OCI-LY3 (cell line): ENCODE results near the gene HORMAD1.

Experiments
- H2AFZ ChIP-seq: fragments of 200-600, 300-600 bp; shearing (Covaris generic); 2 replicates; pipeline ENCODE4 v1.6.0; 2014; ENCODE audit warnings: antibody characterized with exemption, low read depth, low read length
- H3K27ac ChIP-seq: fragments of 200-600, 300-600 bp; sonication (generic); 2 replicates; pipeline ENCODE4 v1.5.1; 2014; ENCODE audit warnings: mild to moderate bottlenecking, low read length, moderate library complexity, mixed read lengths
- H3K27me3 ChIP-seq: fragments of 200-600, 300-600 bp; sonication (generic); 2 replicates; pipeline ENCODE4 v1.6.1; 2014; ENCODE audit warnings: low read depth, low read length, mixed read lengths
- H3K36me3 ChIP-seq: fragments of 200-600, 300-600 bp; sonication (generic); replicated peaks from 2 replicates; pipeline ENCODE3; 2014; ENCODE audit warnings: low read depth, low read length, mixed read lengths
- H3K4me1 ChIP-seq: fragments of 300-600, 200-600 bp; sonication (generic); 2 replicates; pipeline ENCODE4 v1.6.1; 2014; ENCODE audit warnings: low read length, mixed read lengths
- H3K4me2 ChIP-seq: fragments of 200-600, 300-600 bp; sonication (generic); 2 replicates; pipeline ENCODE4 v1.6.1; 2014; ENCODE audit warnings: low read length, mixed read lengths
- H3K4me3 ChIP-seq: fragments of 300-600, 200-600 bp; sonication (generic); 2 replicates; pipeline ENCODE4 v1.5.1; 2014; ENCODE audit warnings: antibody characterized with exemption, mild to moderate bottlenecking, low read length, moderate library complexity
- H3K79me2 ChIP-seq: fragments of 300-600, 200-600 bp; shearing (Covaris generic); 2 replicates; pipeline ENCODE4 v1.6.1; 2014; ENCODE audit warnings: mild to moderate bottlenecking, low read length, mixed read lengths
- H3K9ac ChIP-seq: fragments of 300-600, 200-600 bp; shearing (Covaris generic); 2 replicates; pipeline ENCODE4 v1.6.0; 2014; ENCODE audit warnings: mild to moderate bottlenecking, low read length, moderate library complexity
- H3K9me3 ChIP-seq: fragments of 200-600, 300-600 bp; shearing (Covaris generic); 2 replicates; pipeline ENCODE4 v1.6.1; 2014; ENCODE audit warnings: low read length, mixed read lengths; ENCODE audit not compliant: insufficient read depth
- H4K20me1 ChIP-seq: fragments of 200-600, 300-600 bp; sonication (generic); 2 replicates; pipeline ENCODE4 v1.6.1; 2016; ENCODE audit warnings: low read length, mixed read lengths; ENCODE audit not compliant: insufficient read depth
- EZH2phosphoT487 ChIP-seq: fragments of 200-600 bp; shearing (Covaris generic); IDR thresholded peaks from 2 replicates; pipeline ENCODE4 v1.6.1; 2018; ENCODE audit warnings: antibody characterized with exemption, mixed run types, low read depth
- TF ChIP-seq, protein P1 (sequence below): fragments of 200-600, 300-600 bp; sonication (generic); IDR thresholded peaks from 2 replicates; pipeline ENCODE4 v1.5.1; 2014; ENCODE audit warnings: antibody characterized with exemption, low read length, low read depth

HORMAD1 gene

DNA sequence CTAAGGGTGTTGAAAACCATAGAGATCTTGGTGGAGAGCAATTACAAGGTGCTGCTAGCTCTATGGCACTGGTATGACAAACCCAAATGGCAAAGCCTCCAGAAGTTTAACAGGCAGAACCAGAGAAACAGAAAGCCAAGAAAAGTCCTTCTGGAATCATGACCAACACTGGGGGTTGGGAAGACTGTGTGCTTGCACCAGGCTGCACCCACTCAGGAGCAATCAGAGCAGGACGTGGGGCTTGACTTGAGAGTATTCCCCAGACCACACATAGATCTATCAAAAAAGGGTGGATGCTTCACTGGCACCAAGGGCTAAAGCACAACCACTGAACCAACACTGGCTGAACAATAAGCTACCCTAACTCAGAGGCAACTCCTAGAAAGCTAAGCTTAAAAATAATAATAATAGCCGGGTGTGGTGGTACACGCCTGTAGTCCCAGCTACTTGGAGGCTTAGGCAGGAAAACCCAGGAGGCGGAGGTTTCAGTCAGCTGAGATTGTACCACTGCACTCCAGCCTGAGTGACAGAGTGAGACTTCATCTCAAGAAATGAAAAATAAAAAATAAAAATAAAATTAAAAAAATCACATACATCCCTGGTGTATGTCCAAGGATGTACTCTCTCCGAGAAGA lies 71.1 kb downstream of the HORMAD1 start:
- Histone ChIP-seq H3K27me3 (no peaks in the 10 kb centered on the region), H3K9ac (no peak overlapping the region), H3K27ac (no peak overlapping the region), H3K4me2 (no peak overlapping the region), H3K4me1 (no peaks in the 10 kb centered on the region), H3K36me3 (peaks cover 13% of the 10 kb centered on the region), H4K20me1 (no peaks in the 10 kb centered on the region), H3K9me3 (no peaks in the 10 kb centered on the region), H2AFZ (no peak overlapping the region), H3K4me3 (no peak overlapping the region), H3K79me2 (no peaks in the 10 kb centered on the region)
- no peak for TF ChIP-seq EZH2phosphoT487
- TF ChIP-seq, protein P1, sequence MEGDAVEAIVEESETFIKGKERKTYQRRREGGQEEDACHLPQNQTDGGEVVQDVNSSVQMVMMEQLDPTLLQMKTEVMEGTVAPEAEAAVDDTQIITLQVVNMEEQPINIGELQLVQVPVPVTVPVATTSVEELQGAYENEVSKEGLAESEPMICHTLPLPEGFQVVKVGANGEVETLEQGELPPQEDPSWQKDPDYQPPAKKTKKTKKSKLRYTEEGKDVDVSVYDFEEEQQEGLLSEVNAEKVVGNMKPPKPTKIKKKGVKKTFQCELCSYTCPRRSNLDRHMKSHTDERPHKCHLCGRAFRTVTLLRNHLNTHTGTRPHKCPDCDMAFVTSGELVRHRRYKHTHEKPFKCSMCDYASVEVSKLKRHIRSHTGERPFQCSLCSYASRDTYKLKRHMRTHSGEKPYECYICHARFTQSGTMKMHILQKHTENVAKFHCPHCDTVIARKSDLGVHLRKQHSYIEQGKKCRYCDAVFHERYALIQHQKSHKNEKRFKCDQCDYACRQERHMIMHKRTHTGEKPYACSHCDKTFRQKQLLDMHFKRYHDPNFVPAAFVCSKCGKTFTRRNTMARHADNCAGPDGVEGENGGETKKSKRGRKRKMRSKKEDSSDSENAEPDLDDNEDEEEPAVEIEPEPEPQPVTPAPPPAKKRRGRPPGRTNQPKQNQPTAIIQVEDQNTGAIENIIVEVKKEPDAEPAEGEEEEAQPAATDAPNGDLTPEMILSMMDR = no peak
